SK-N-SH (cell line): ENCODE measurements around the gene SUMF2. TPM values are rescaled to one million over a fixed set of nuclear protein-coding genes. Genes with fewer than 3 reads are reported as not detected.

Experiments used
- CHD2 ChIP-seq: fragments of 150-350 bp; IDR thresholded peaks from 2 replicates; pipeline ENCODE4 v1.6.1; 2018; ENCODE audit warnings: low read length; ENCODE audit not compliant: partially characterized antibody
- ELF1 ChIP-seq: IDR thresholded peaks from 2 replicates; pipeline ENCODE4 v1.4.0; 2012
- EP300 ChIP-seq, 2 experiments: IDR thresholded peaks; 2 replicates each; pipeline versions ENCODE4 v1.4.0 to v1.6.1; 2012; ENCODE audit warnings: borderline replicate concordance in 1 of 2, low read depth in 1 of 2, low read length in 1 of 2
- EZH2phosphoT487 ChIP-seq: fragments of 200-600 bp; sonication (generic); IDR thresholded peaks from 2 replicates; pipeline ENCODE4 v1.6.1; 2017; ENCODE audit warnings: low read depth, mixed run types, mild to moderate bottlenecking, antibody characterized with exemption, moderate library complexity, borderline replicate concordance
- FOSL2 ChIP-seq: IDR thresholded peaks from 2 replicates; pipeline ENCODE4 v1.4.0; 2012; ENCODE audit warnings: low read depth, mild to moderate bottlenecking, moderate library complexity, borderline replicate concordance
- FOXJ3 ChIP-seq: sonication (generic); formaldehyde crosslinking; IDR thresholded peaks from 2 replicates; pipeline ENCODE4 v1.5.1; 2020; ENCODE audit warnings: mild to moderate bottlenecking, missing genetic modification reagents
- GABPA ChIP-seq: IDR thresholded peaks from 2 replicates; pipeline ENCODE4 v1.4.0; 2012; ENCODE audit warnings: low read depth, mild to moderate bottlenecking
- NFIC ChIP-seq: IDR thresholded peaks from 2 replicates; pipeline ENCODE4 v1.4.0; 2012; ENCODE audit warnings: borderline replicate concordance
- NRF1 ChIP-seq: IDR thresholded peaks from 2 replicates; pipeline ENCODE4 v1.6.1; 2012; ENCODE audit warnings: low read depth, mild to moderate bottlenecking, low read length
- POLR2AphosphoS5 ChIP-seq: IDR thresholded peaks from 2 replicates; pipeline ENCODE4 v1.6.1; 2012; ENCODE audit warnings: low read depth, low read length
- RCOR1 ChIP-seq: fragments of 150-350 bp; IDR thresholded peaks from 2 replicates; pipeline ENCODE4 v1.6.1; 2017; ENCODE audit warnings: antibody characterized with exemption, low read length
- SIN3A ChIP-seq: IDR thresholded peaks from 2 replicates; pipeline ENCODE4 v1.6.1; 2012; ENCODE audit warnings: low read depth, mild to moderate bottlenecking, low read length, moderate library complexity, borderline replicate concordance
- TAF1 ChIP-seq: IDR thresholded peaks from 2 replicates; pipeline ENCODE4 v1.6.1; 2012; ENCODE audit warnings: low read depth, mild to moderate bottlenecking, low read length, moderate library complexity, borderline replicate concordance
- TCF12 ChIP-seq: IDR thresholded peaks from 2 replicates; pipeline ENCODE4 v1.4.0; 2012
- USF2 ChIP-seq: fragments of 150-350 bp; IDR thresholded peaks from 2 replicates; pipeline ENCODE4 v1.6.1; 2017; ENCODE audit warnings: antibody characterized with exemption, low read length, low read depth, borderline replicate concordance
- polyA plus RNA-seq, 3 experiments: library from polyadenylated mRNA; depleted of rRNA; stranded (reverse); fragments of >200 nt; gene quantifications; 2 replicates each; pipeline ENCODE4 v1.2.3, GENCODE V29; 2012
- TF ChIP-seq, protein P1 (sequence below): IDR thresholded peaks from 2 replicates; pipeline ENCODE4; 2012
- TF ChIP-seq, protein P2 (sequence below): fragments of 150-350 bp; IDR thresholded peaks from 2 replicates; pipeline ENCODE4 v1.6.1; 2016; ENCODE audit warnings: mild to moderate bottlenecking, low read depth, low read length
- TF ChIP-seq, protein P3 (sequence below): IDR thresholded peaks from 2 replicates; pipeline ENCODE4 v1.4.0; 2012; ENCODE audit warnings: low read depth
- TF ChIP-seq, protein P4 (sequence below): IDR thresholded peaks from 2 replicates; pipeline ENCODE4 v1.6.1; 2012; ENCODE audit warnings: mild to moderate bottlenecking, low read depth, low read length, moderate library complexity

The SUMF2 gene
- polyA plus RNA-seq, 1 of the 3 experiments (the other 2 are of a cell fraction): 162 TPM

GRCh38 chr7:56046721-56047445, 17.2 kb upstream of the SUMF2 start (continued):
- TF ChIP-seq, protein P1, sequence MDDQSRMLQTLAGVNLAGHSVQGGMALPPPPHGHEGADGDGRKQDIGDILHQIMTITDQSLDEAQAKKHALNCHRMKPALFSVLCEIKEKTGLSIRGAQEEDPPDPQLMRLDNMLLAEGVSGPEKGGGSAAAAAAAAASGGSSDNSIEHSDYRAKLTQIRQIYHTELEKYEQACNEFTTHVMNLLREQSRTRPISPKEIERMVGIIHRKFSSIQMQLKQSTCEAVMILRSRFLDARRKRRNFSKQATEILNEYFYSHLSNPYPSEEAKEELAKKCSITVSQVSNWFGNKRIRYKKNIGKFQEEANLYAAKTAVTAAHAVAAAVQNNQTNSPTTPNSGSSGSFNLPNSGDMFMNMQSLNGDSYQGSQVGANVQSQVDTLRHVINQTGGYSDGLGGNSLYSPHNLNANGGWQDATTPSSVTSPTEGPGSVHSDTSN: peak; percentile 98
- TF ChIP-seq, protein P2, sequence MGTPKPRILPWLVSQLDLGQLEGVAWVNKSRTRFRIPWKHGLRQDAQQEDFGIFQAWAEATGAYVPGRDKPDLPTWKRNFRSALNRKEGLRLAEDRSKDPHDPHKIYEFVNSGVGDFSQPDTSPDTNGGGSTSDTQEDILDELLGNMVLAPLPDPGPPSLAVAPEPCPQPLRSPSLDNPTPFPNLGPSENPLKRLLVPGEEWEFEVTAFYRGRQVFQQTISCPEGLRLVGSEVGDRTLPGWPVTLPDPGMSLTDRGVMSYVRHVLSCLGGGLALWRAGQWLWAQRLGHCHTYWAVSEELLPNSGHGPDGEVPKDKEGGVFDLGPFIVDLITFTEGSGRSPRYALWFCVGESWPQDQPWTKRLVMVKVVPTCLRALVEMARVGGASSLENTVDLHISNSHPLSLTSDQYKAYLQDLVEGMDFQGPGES: no peak
- TF ChIP-seq TCF12: peak; percentile 98
- TF ChIP-seq, protein P3, sequence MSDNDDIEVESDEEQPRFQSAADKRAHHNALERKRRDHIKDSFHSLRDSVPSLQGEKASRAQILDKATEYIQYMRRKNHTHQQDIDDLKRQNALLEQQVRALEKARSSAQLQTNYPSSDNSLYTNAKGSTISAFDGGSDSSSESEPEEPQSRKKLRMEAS: no peak
- TF ChIP-seq EP300 (IDR thresholded peaks at IDR 0.05; ENCODE audit: borderline replicate concordance in 1 of 2, low read depth in 1 of 2, low read length in 1 of 2): peak; percentile 80 to 83; a peak in 3 of 4 replicates
- TF ChIP-seq RCOR1: no peak
- TF ChIP-seq SIN3A: peak; percentile 79; the same call in 1 of the 2 replicates
- no peak for TF ChIP-seq FOXJ3
- peak; percentile 90 for TF ChIP-seq NFIC
- TF ChIP-seq ELF1: no peak
- TF ChIP-seq TAF1: no peak
- TF ChIP-seq EZH2phosphoT487: no peak
- TF ChIP-seq USF2: no peak
- peak; percentile 92 for TF ChIP-seq POLR2AphosphoS5
- peak; percentile 26; the same call in 1 of the 2 replicates for TF ChIP-seq FOSL2
- TF ChIP-seq, protein P4, sequence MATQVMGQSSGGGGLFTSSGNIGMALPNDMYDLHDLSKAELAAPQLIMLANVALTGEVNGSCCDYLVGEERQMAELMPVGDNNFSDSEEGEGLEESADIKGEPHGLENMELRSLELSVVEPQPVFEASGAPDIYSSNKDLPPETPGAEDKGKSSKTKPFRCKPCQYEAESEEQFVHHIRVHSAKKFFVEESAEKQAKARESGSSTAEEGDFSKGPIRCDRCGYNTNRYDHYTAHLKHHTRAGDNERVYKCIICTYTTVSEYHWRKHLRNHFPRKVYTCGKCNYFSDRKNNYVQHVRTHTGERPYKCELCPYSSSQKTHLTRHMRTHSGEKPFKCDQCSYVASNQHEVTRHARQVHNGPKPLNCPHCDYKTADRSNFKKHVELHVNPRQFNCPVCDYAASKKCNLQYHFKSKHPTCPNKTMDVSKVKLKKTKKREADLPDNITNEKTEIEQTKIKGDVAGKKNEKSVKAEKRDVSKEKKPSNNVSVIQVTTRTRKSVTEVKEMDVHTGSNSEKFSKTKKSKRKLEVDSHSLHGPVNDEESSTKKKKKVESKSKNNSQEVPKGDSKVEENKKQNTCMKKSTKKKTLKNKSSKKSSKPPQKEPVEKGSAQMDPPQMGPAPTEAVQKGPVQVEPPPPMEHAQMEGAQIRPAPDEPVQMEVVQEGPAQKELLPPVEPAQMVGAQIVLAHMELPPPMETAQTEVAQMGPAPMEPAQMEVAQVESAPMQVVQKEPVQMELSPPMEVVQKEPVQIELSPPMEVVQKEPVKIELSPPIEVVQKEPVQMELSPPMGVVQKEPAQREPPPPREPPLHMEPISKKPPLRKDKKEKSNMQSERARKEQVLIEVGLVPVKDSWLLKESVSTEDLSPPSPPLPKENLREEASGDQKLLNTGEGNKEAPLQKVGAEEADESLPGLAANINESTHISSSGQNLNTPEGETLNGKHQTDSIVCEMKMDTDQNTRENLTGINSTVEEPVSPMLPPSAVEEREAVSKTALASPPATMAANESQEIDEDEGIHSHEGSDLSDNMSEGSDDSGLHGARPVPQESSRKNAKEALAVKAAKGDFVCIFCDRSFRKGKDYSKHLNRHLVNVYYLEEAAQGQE: 0 out of 2 replicates have a peak, but pooled peaks have one; percentile 20
- TF ChIP-seq GABPA: no peak
- no peak for TF ChIP-seq CHD2
- TF ChIP-seq NRF1: no peak
